GM12878 (cell line): ENCODE results near the gene TRPM3. TPM values are rescaled to one million over a fixed set of nuclear protein-coding genes. Genes with fewer than 3 reads are reported as not detected.

Source experiments
- ATAC-seq: fragments of 200-7000 bp; cut with Tn5 transposase; 3 replicates; pipeline ENCODE4 v1.9.1; 2020; ENCODE audit warnings: mild to moderate bottlenecking, moderate library complexity
- BruUV-seq: library from RNA; stranded (reverse); fragments of 400-500 nt; replicated peaks from 2 replicates; lab custom pipeline; 2021; lab: Mats Ljungman, UMichigan
- CTCF ChIA-PET: fragments of 300-600 bp; sonication (Branson Sonifier 250); formaldehyde crosslinking; extraction: SDS; loops from one replicate; lab custom pipeline; 2021; ENCODE audit warnings: inconsistent platforms; lab: Yijun Ruan, JAX
- POLR2A ChIA-PET: fragments of 350-600 bp; formaldehyde crosslinking; extraction: SDS; loops from one replicate; lab custom pipeline; 2021; ENCODE audit warnings: inconsistent platforms; lab: Charles Lee
- RAD21 ChIA-PET: fragments of 300-600 bp; sonication (Branson Sonifier 250); formaldehyde crosslinking; loops from one replicate; lab custom pipeline; 2023; ENCODE audit warnings: antibody characterized with exemption; ENCODE audit not compliant: unreplicated experiment; lab: Charles Lee
- SMC1A ChIA-PET: fragments of 300-600 bp; sonication (Branson Sonifier 250); formaldehyde crosslinking; loops from one replicate; lab custom pipeline; 2023; ENCODE audit not compliant: unreplicated experiment, uncharacterized antibody; lab: Charles Lee
- DNase-seq: peaks from one replicate; pipeline ENCODE4 v3.0.0-alpha.2; 2011; ENCODE audit warnings: low read depth, low spot score
- FAIRE-seq: peaks from 3 replicates; lab custom pipeline; 2011; peaks lifted over from hg19 to GRCh38; lab: Jason Lieb, UNC
- H2AFZ ChIP-seq: 2 replicates; pipeline ENCODE4 v1.6.0; 2011; ENCODE audit warnings: low read depth, low read length, control low read depth; ENCODE audit not compliant: control insufficient read depth
- H3K27ac ChIP-seq: 2 replicates; pipeline ENCODE4 v1.5.1; 2011; ENCODE audit warnings: control low read depth; ENCODE audit not compliant: control insufficient read depth, insufficient read depth
- H3K27me3 ChIP-seq, 2 experiments: replicated peaks in 1 of 2; 2 replicates each; pipeline versions ENCODE4 v1.6.0 to v1.6.1; 2011; ENCODE audit warnings: low read length in 1 of 2; ENCODE audit not compliant: control insufficient read depth in 2 of 2, insufficient read depth in 2 of 2
- H3K36me3 ChIP-seq, 2 experiments: 2 replicates each; pipeline ENCODE4 v1.5.1; 2011; ENCODE audit warnings: low read length in 1 of 2; ENCODE audit not compliant: control insufficient read depth in 2 of 2, insufficient read depth in 2 of 2
- H3K4me1 ChIP-seq: 2 replicates; pipeline ENCODE4 v1.6.1; 2011; ENCODE audit warnings: mild to moderate bottlenecking, low read length, moderate library complexity, mixed read lengths; ENCODE audit not compliant: control insufficient read depth, insufficient read depth
- H3K4me2 ChIP-seq: 2 replicates; pipeline ENCODE4 v1.6.0; 2011; ENCODE audit warnings: control low read depth; ENCODE audit not compliant: control insufficient read depth, insufficient read depth
- H3K4me3 ChIP-seq: fragments of 200-600 bp; sonication (generic); 2 replicates; pipeline ENCODE4 v1.5.1; 2016
- H3K79me2 ChIP-seq: 2 replicates; pipeline ENCODE4 v1.6.0; 2011; ENCODE audit warnings: low read length; ENCODE audit not compliant: control insufficient read depth, insufficient read depth
- H3K9ac ChIP-seq: 2 replicates; pipeline ENCODE4 v1.8.0; 2011; ENCODE audit warnings: low read length, control low read depth, mixed read lengths; ENCODE audit not compliant: control insufficient read depth, insufficient read depth
- H3K9me3 ChIP-seq: replicated peaks from 3 replicates; pipeline ENCODE4 v1.5.1; 2011; ENCODE audit warnings: mild to moderate bottlenecking, low read length; ENCODE audit not compliant: control insufficient read depth, insufficient read depth
- H4K20me1 ChIP-seq: 2 replicates; pipeline ENCODE4 v1.6.0; 2011; ENCODE audit not compliant: control insufficient read depth, insufficient read depth
- BHLHE40 ChIP-seq, 2 experiments: fragments of 450-650 bp in 1 of 2; IDR thresholded peaks; 2 replicates each; pipeline ENCODE4 v1.6.1; 2011 to 2017; ENCODE audit warnings: low read depth in 2 of 2, borderline replicate concordance in 1 of 2, improper control_type of control experiment in 1 of 2, low read length in 1 of 2, mild to moderate bottlenecking in 1 of 2
- POLR2AphosphoS5 ChIP-seq: IDR thresholded peaks from 2 replicates; pipeline ENCODE4 v1.6.1; 2011; ENCODE audit warnings: mild to moderate bottlenecking, low read length, inconsistent platforms
- SMARCA5 ChIP-seq: fragments of 450-650 bp; IDR thresholded peaks from 2 replicates; pipeline ENCODE4 v1.6.1; 2017; ENCODE audit warnings: mild to moderate bottlenecking
- TBL1XR1 ChIP-seq: IDR thresholded peaks from 2 replicates; pipeline ENCODE4 v1.6.1; 2012; ENCODE audit warnings: low read depth, low read length, improper control_type of control experiment
- WGBS: methylation state at CpG from one replicate; pipeline ENCODE4 v1.1.6; 2016; ENCODE audit warnings: low lambda C conversion rate; ENCODE audit not compliant: insufficient replicate concordance, insufficient coverage; ENCODE audit errors: missing lambda C conversion rate; 5-methylcytosine and 5-hydroxymethylcytosine counted together
- in situ Hi-C: fragments of 300-500 bp; cut with MboI; formaldehyde crosslinking; loops from 9 replicates; pipeline ENCODE4 v1.14.3; 2018; ENCODE audit warnings: mixed read lengths
- intact Hi-C: fragments of 100-400 bp; cut with micrococcal nuclease; formaldehyde crosslinking; loops from one replicate; pipeline ENCODE4 v1.14.2; 2022; ENCODE audit not compliant: unreplicated experiment
- polyA plus RNA-seq, 11 experiments: library from polyadenylated mRNA; depleted of rRNA in 4 of 11; unstranded in 6 of 11; stranded (reverse) in 5 of 11; fragments of >200 nt; fragmentation: Nextera tagmentation in 4 of 11; fragmentation: Illumina TruSeq in 1 of 11; extraction: Ambion mirVana in 4 of 11; extraction: Trizol in 1 of 11; gene quantifications; 1 replicate in 1 of 11; 2 replicates in 10 of 11; pipeline versions ENCODE4 v1.2.1 to v1.2.3, GENCODE V29; 2011 to 2016; ENCODE audit warnings: inconsistent platforms in 2 of 11, missing spikeins in 2 of 11, low read depth in 1 of 11
- total RNA-seq, 4 experiments: library from RNA; depleted of rRNA in 3 of 4; stranded (reverse); fragments of >200 nt in 3 of 4; fragmentation: Illumina TruSeq in 1 of 4; extraction: Trizol in 1 of 4; gene quantifications; 2 replicates each; pipeline versions ENCODE4 v1.2.1 to v1.2.3, GENCODE V29; 2013 to 2021
- TF ChIP-seq, protein P1 (sequence below): fragments of 450-650 bp; IDR thresholded peaks from 2 replicates; pipeline ENCODE4 v1.6.1; 2018; ENCODE audit warnings: borderline replicate concordance, mild to moderate bottlenecking; ENCODE audit not compliant: partially characterized antibody
- TF ChIP-seq, protein P2 (sequence below): fragments of 450-650 bp; IDR thresholded peaks from 2 replicates; pipeline ENCODE4 v1.6.1; 2017; ENCODE audit warnings: antibody characterized with exemption, mild to moderate bottlenecking, moderate library complexity

The TRPM3 gene
- total and polyA plus RNA-seq, 10 of the 15 experiments (the other 5 are each of a cell fraction or from before 2014, with no cell fraction given), result not detected

- TF ChIP-seq, protein P1, sequence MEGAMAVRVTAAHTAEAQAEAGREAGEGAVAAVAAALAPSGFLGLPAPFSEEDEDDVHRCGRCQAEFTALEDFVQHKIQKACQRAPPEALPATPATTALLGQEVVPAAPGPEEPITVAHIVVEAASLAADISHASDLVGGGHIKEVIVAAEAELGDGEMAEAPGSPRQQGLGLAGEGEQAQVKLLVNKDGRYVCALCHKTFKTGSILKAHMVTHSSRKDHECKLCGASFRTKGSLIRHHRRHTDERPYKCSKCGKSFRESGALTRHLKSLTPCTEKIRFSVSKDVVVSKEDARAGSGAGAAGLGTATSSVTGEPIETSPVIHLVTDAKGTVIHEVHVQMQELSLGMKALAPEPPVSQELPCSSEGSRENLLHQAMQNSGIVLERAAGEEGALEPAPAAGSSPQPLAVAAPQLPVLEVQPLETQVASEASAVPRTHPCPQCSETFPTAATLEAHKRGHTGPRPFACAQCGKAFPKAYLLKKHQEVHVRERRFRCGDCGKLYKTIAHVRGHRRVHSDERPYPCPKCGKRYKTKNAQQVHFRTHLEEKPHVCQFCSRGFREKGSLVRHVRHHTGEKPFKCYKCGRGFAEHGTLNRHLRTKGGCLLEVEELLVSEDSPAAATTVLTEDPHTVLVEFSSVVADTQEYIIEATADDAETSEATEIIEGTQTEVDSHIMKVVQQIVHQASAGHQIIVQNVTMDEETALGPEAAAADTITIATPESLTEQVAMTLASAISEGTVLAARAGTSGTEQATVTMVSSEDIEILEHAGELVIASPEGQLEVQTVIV, result no peak
- TF ChIP-seq BHLHE40 (IDR thresholded peaks at IDR 0.05; ENCODE audit: borderline replicate concordance in 1 of 2, low read depth in 2 of 2, low read length in 1 of 2) (no peak), SMARCA5 (no peak), POLR2AphosphoS5 (no peak)
- TF ChIP-seq, protein P2, sequence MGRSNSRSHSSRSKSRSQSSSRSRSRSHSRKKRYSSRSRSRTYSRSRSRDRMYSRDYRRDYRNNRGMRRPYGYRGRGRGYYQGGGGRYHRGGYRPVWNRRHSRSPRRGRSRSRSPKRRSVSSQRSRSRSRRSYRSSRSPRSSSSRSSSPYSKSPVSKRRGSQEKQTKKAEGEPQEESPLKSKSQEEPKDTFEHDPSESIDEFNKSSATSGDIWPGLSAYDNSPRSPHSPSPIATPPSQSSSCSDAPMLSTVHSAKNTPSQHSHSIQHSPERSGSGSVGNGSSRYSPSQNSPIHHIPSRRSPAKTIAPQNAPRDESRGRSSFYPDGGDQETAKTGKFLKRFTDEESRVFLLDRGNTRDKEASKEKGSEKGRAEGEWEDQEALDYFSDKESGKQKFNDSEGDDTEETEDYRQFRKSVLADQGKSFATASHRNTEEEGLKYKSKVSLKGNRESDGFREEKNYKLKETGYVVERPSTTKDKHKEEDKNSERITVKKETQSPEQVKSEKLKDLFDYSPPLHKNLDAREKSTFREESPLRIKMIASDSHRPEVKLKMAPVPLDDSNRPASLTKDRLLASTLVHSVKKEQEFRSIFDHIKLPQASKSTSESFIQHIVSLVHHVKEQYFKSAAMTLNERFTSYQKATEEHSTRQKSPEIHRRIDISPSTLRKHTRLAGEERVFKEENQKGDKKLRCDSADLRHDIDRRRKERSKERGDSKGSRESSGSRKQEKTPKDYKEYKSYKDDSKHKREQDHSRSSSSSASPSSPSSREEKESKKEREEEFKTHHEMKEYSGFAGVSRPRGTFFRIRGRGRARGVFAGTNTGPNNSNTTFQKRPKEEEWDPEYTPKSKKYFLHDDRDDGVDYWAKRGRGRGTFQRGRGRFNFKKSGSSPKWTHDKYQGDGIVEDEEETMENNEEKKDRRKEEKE, result no peak
These were observed 261.7 kb downstream of the TRPM3 start (continued) for GRCh38 chr9:70859694-70860093.

GRCh38 chr9:70856411-70856810, 265.0 kb downstream of the TRPM3 start:
- Histone ChIP-seq H3K27ac (no peak overlapping the region), H3K9ac (no peak overlapping the region), H2AFZ (no peak overlapping the region), H3K9me3 (no peaks in the 10 kb centered on the region), H3K4me2 (no peak overlapping the region), H3K36me3 (no peaks in the 10 kb centered on the region), H3K4me3 (no peak overlapping the region), H3K27me3 (no peaks in the 10 kb centered on the region; a peak in 2 of 4 replicates), H4K20me1 (no peaks in the 10 kb centered on the region), H3K4me1 (no peaks in the 10 kb centered on the region), H3K79me2 (no peaks in the 10 kb centered on the region)
- in situ Hi-C loops, result no loop called here
- CTCF ChIA-PET, result interaction anchor here (1.3 kb wide), 1 partner anchor 11 kb away, joined by 3 read pairs; no protein-coding TSS in a partner anchor
- WGBS, result 13% methylated on average over 2 of the region's 2 CpGs
- intact Hi-C loops, result no loop called here
- no peak for DNase-seq
- SMC1A ChIA-PET, result no interaction called here
- no TSS peak for BruUV-seq
- no peak for TF ChIP-seq BHLHE40 (IDR thresholded peaks at IDR 0.05; ENCODE audit: borderline replicate concordance in 1 of 2, low read depth in 2 of 2, low read length in 1 of 2)
- TF ChIP-seq TBL1XR1, result no peak
- POLR2A ChIA-PET, result no interaction called here
- RAD21 ChIA-PET, result no interaction called here
- no peak for FAIRE-seq
- no peak for ATAC-seq
